ENCODE measurements around the gene SYNJ2.

DNA sequence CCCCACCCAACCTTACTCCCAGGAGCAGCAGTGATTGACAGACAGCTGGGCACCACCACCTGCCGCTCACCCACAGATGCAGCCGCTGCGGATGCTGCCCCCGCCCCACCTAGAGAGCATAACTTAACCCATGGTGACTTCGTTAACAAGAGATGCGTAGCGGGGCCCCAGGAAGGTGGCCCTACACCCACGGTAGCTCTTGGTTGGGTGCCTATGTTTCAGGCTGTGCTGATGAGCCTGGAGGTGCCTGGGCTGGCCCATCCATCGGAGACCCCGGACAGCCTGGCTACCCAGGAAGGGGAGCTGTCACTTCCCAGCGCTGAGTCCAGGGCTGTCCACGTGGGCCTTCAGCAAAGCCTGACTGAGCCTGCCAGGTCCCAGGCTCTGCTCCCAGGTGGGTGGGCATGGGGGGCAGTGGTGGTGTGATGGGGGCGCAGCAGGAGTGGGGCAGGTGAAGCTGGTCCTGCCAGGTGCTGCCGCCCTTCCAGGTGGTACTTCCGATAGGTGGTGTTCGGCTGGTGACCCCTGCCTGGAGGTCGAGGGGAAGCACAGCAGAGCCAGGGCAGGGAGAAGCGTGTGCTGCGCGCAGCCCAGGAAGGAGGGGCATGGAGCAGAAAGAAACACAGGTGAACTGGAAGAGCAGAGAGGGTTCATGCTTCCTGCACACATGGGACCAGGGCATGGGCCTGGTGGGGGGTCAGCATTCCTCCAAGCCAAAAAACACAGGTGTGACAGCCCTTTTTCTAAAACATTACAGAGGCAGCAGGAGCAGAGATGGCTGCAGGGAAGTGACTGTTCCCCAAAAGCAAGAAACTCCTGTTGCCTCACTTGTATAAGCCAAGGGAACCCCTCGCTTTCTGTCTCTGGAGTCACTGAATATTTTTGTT lies 56.9 kb downstream of the SYNJ2 start:
- TF ChIP-seq, protein P1, sequence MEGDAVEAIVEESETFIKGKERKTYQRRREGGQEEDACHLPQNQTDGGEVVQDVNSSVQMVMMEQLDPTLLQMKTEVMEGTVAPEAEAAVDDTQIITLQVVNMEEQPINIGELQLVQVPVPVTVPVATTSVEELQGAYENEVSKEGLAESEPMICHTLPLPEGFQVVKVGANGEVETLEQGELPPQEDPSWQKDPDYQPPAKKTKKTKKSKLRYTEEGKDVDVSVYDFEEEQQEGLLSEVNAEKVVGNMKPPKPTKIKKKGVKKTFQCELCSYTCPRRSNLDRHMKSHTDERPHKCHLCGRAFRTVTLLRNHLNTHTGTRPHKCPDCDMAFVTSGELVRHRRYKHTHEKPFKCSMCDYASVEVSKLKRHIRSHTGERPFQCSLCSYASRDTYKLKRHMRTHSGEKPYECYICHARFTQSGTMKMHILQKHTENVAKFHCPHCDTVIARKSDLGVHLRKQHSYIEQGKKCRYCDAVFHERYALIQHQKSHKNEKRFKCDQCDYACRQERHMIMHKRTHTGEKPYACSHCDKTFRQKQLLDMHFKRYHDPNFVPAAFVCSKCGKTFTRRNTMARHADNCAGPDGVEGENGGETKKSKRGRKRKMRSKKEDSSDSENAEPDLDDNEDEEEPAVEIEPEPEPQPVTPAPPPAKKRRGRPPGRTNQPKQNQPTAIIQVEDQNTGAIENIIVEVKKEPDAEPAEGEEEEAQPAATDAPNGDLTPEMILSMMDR (IDR thresholded peaks at IDR 0.05): no peak
- TF ChIP-seq POLR2A (IDR thresholded peaks at IDR 0.05): no peak
